Trophoblast cell (in vitro differentiated cells and primary cell): ENCODE results near the gene HMOX1.

ENCODE experiments used
- DNase-seq, 2 donors: peaks; one replicate each; pipeline ENCODE4 v3.0.0-alpha.2; 2016
- H2AFZ ChIP-seq: 2 replicates; pipeline ENCODE4 v1.6.1; 2013; ENCODE audit warnings: low read length, moderate library complexity, mild to moderate bottlenecking; ENCODE audit not compliant: insufficient read depth, poor library complexity
- H2AK5ac ChIP-seq: 2 replicates; pipeline ENCODE4 v1.6.1; 2013; ENCODE audit warnings: mild to moderate bottlenecking, low read length
- H2BK120ac ChIP-seq: 2 replicates; pipeline ENCODE4 v1.6.1; 2013; ENCODE audit warnings: low read length, mild to moderate bottlenecking, moderate library complexity; ENCODE audit not compliant: insufficient read depth, poor library complexity
- H2BK12ac ChIP-seq: 2 replicates; pipeline ENCODE4 v1.6.1; 2013; ENCODE audit warnings: mild to moderate bottlenecking, low read length, moderate library complexity
- H2BK5ac ChIP-seq: 2 replicates; pipeline ENCODE4 v1.6.1; 2013; ENCODE audit warnings: low read length, low read depth, moderate library complexity, mild to moderate bottlenecking; ENCODE audit not compliant: poor library complexity
- H3K14ac ChIP-seq: 2 replicates; pipeline ENCODE4 v1.6.1; 2013; ENCODE audit warnings: mild to moderate bottlenecking, low read length
- H3K18ac ChIP-seq: 2 replicates; pipeline ENCODE4 v1.6.1; 2013; ENCODE audit warnings: mild to moderate bottlenecking, low read length
- H3K23ac ChIP-seq: 2 replicates; pipeline ENCODE4 v1.6.1; 2013; ENCODE audit warnings: low read length
- H3K27ac ChIP-seq: 2 replicates; pipeline ENCODE4 v1.5.1; 2013; ENCODE audit warnings: low read depth, mild to moderate bottlenecking, inconsistent platforms, low read length, moderate library complexity
- H3K27me3 ChIP-seq: 2 replicates; pipeline ENCODE4 v1.6.1; 2013; ENCODE audit warnings: inconsistent platforms, mild to moderate bottlenecking, low read length, moderate library complexity; ENCODE audit not compliant: insufficient read depth
- H3K36me3 ChIP-seq, 2 experiments: 1 replicate in 1 of 2; 2 replicates in 1 of 2; pipeline ENCODE4 v1.6.1; 2013; ENCODE audit warnings: low read length in 2 of 2, mild to moderate bottlenecking in 2 of 2, moderate library complexity in 1 of 2; ENCODE audit not compliant: insufficient read depth in 2 of 2, control insufficient read depth in 1 of 2
- H3K4ac ChIP-seq: 2 replicates; pipeline ENCODE4 v1.6.1; 2013; ENCODE audit warnings: low read depth, mild to moderate bottlenecking, low read length, moderate library complexity
- H3K4me1 ChIP-seq, 2 experiments: 1 replicate in 1 of 2; 2 replicates in 1 of 2; pipeline ENCODE4 v1.6.1; 2013; ENCODE audit warnings: low read length in 2 of 2, mild to moderate bottlenecking in 2 of 2, moderate library complexity in 1 of 2; ENCODE audit not compliant: insufficient read depth in 2 of 2, control insufficient read depth in 1 of 2
- H3K4me2 ChIP-seq: 2 replicates; pipeline ENCODE4 v1.6.1; 2013; ENCODE audit warnings: inconsistent platforms, mild to moderate bottlenecking, low read length, moderate library complexity
- H3K4me3 ChIP-seq: 2 replicates; pipeline ENCODE4 v1.5.1; 2013; ENCODE audit warnings: mild to moderate bottlenecking, low read depth, low read length, inconsistent platforms
- H3K79me1 ChIP-seq: one replicate; pipeline ENCODE4 v1.6.1; 2013; ENCODE audit warnings: low read length
- H3K79me2 ChIP-seq: 2 replicates; pipeline ENCODE4 v1.6.1; 2013; ENCODE audit warnings: low read length, mild to moderate bottlenecking; ENCODE audit not compliant: control insufficient read depth, insufficient read depth, poor library complexity
- H3K9ac ChIP-seq: 2 replicates; pipeline ENCODE4 v1.6.1; 2013; ENCODE audit warnings: mild to moderate bottlenecking, low read length
- H3K9me3 ChIP-seq: 2 replicates; pipeline ENCODE4 v1.6.1; 2013; ENCODE audit warnings: low read depth, mild to moderate bottlenecking, control low read depth, inconsistent platforms, low read length; ENCODE audit not compliant: insufficient read depth
- H4K12ac ChIP-seq: 2 replicates; pipeline ENCODE4 v1.6.1; 2013; ENCODE audit warnings: low read depth, mild to moderate bottlenecking, low read length, moderate library complexity
- H4K8ac ChIP-seq: 2 replicates; pipeline ENCODE4 v1.6.1; 2013; ENCODE audit warnings: low read depth, mild to moderate bottlenecking, low read length, moderate library complexity
- H4K91ac ChIP-seq: one replicate; pipeline ENCODE4 v1.6.1; 2013; ENCODE audit warnings: low read depth, mild to moderate bottlenecking, low read length, moderate library complexity
- WGBS: extraction: QIAGEN DNeasy Blood & Tissue Kit; methylation state at CpG from one replicate; pipeline ENCODE4 v1.1.7; 2013; ENCODE audit warnings: missing lambda C conversion rate; ENCODE audit not compliant: insufficient read length, insufficient coverage; ENCODE audit errors: extremely low coverage; 5-methylcytosine and 5-hydroxymethylcytosine counted together

Gene HMOX1

DNA sequence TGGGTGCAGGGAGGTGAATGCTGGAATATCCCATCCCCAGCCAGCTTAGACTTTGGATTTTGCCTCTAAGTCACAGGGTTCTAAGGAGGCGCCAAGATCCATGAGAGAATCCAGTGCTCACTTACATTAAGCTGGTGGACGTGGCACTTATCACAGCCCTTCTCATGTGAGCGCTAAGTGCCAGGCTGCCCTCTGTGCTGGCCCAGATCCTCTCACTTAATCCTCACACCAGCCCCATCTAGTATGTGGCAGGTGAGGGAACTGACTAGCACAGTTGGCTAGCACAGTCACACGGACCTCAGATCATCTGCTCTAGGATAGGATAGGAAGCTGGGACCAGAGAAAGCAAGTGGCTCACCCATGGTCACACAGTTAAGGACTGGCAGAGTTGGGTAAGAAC is 3.6 kb downstream of the HMOX1 start:
- peaks cover 9 to 15% of the 10 kb centered on the region in 2 experiments for H3K4me1 ChIP-seq
- H2AK5ac ChIP-seq: no peak overlapping the region
- H3K14ac ChIP-seq: no peak overlapping the region
- no peak overlapping the region for H3K4me3 ChIP-seq
- H4K91ac ChIP-seq: no peak overlapping the region
- H2AFZ ChIP-seq: no peak overlapping the region
- H4K8ac ChIP-seq: no peak overlapping the region
- no peak overlapping the region for H3K4me2 ChIP-seq
- no peak overlapping the region for H3K18ac ChIP-seq
- no peak overlapping the region for H2BK5ac ChIP-seq
- no peak overlapping the region for H3K9ac ChIP-seq
- H3K4ac ChIP-seq: no peak overlapping the region
- no peaks in the 10 kb centered on the region for H3K9me3 ChIP-seq
- DNase-seq: no peak
- H4K12ac ChIP-seq: no peak overlapping the region
- peaks cover 5% of the 10 kb centered on the region for H3K79me2 ChIP-seq
- H2BK12ac ChIP-seq: no peak overlapping the region
- no CpG with 5 or more reads among the region's 4 CpGs for WGBS
- no peak overlapping the region for H3K23ac ChIP-seq
- no peak overlapping the region for H2BK120ac ChIP-seq
- no peak overlapping the region for H3K27ac ChIP-seq
- peaks cover 18% of the 10 kb centered on the region for H3K79me1 ChIP-seq
- H3K36me3 ChIP-seq: peaks cover 24 to 30% of the 10 kb centered on the region in 2 experiments
- no peaks in the 10 kb centered on the region for H3K27me3 ChIP-seq

DNA sequence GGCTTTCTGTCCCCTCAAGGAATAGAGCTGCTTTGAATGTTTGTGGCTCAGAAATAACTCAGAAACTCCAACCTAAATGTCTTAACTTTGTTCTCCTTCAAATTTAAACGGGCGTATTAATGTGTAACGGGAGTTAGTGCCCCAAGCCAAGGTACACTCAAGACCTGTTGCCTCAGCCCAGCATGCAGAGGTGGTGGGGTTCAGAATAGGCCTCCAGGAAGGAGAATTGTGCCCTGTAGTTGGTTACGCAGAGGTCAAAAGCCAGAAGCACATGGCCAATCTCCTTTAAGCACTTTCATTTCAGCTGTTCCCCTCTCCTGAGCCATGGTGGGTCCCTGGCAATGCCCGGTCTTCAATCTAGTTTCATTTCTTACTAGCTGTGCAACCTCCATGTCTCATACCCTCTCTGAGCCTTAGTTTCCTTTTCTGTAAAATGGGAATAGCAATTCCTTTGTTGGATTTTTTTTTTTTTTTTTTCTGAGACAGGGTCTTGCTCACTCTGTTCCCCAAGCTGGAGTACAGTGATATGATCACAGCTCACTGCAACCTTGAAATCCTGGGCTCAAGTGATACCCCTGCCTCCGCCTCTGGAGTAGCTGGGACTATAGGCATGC is 4.2 kb downstream of the HMOX1 start:
- H3K4me3 ChIP-seq: no peak overlapping the region
- H3K18ac ChIP-seq: no peak overlapping the region
- H2BK120ac ChIP-seq: no peak overlapping the region
- H3K79me1 ChIP-seq: peaks cover 13% of the 10 kb centered on the region
- H3K27ac ChIP-seq: no peak overlapping the region
- peaks cover 24 to 35% of the 10 kb centered on the region in 2 experiments for H3K36me3 ChIP-seq
- no peak overlapping the region for H4K91ac ChIP-seq
- H3K14ac ChIP-seq: no peak overlapping the region
- H2AK5ac ChIP-seq: no peak overlapping the region
- no peak overlapping the region for H3K23ac ChIP-seq
- H2BK12ac ChIP-seq: no peak overlapping the region
- no peak overlapping the region for H3K9ac ChIP-seq
- H3K9me3 ChIP-seq: no peaks in the 10 kb centered on the region
- no peaks in the 10 kb centered on the region for H3K27me3 ChIP-seq
- WGBS: no CpG with 5 or more reads among the region's 6 CpGs
- DNase-seq: no peak
- H4K12ac ChIP-seq: no peak overlapping the region
- H3K4me2 ChIP-seq: no peak overlapping the region
- no peak overlapping the region for H2AFZ ChIP-seq
- peaks cover 4 to 9% of the 10 kb centered on the region in 2 experiments for H3K4me1 ChIP-seq
- no peak overlapping the region for H3K4ac ChIP-seq
- H2BK5ac ChIP-seq: no peak overlapping the region
- H3K79me2 ChIP-seq: peaks cover 5% of the 10 kb centered on the region
- H4K8ac ChIP-seq: no peak overlapping the region

GRCh38 chr22:35386670-35387288 is 5.9 kb downstream of the HMOX1 start:
- Histone ChIP-seq H3K27me3 (no peaks in the 10 kb centered on the region), H2BK120ac (no peak overlapping the region), H3K4me3 (no peak overlapping the region), H3K18ac (no peak overlapping the region), H3K79me2 (no peaks in the 10 kb centered on the region), H2AFZ (no peak overlapping the region), H2AK5ac (no peak overlapping the region), H3K9me3 (no peaks in the 10 kb centered on the region), H3K4me1 (no peaks in the 10 kb centered on the region), H4K8ac (no peak overlapping the region), H3K9ac (no peak overlapping the region), H4K12ac (no peak overlapping the region), H2BK12ac (no peak overlapping the region), H4K91ac (no peak overlapping the region), H3K14ac (no peak overlapping the region), H3K4ac (no peak overlapping the region), H3K36me3 (peaks cover 24 to 42% of the 10 kb centered on the region in 2 experiments), H3K79me1 (no peaks in the 10 kb centered on the region), H3K4me2 (no peak overlapping the region), H3K27ac (no peak overlapping the region), H2BK5ac (no peak overlapping the region), H3K23ac (no peak overlapping the region)
- no peak for DNase-seq
- WGBS: no CpG with 5 or more reads among the region's 19 CpGs

DNA sequence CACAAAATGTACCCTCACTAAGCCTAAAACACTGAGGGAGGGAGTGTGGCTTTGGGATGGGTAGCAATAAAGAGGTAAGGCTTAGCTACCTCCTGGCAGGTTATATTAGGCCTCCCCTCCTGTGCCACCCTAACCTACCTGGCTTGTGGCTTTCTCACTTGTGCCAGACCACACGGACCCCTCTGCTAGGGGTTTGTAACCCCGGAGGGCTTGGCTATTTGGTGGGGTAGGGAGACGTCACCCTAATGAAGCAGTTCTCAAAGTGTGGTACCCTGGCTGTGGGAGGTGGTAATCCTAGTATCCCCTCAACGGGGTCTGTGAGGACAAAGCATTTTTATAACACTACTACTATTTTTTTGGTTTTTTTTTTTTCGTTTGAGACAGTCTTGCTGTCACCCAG is 10.0 kb downstream of the HMOX1 start:
- no peak overlapping the region for H3K18ac ChIP-seq
- H3K4me2 ChIP-seq: no peak overlapping the region
- H3K27ac ChIP-seq: no peak overlapping the region
- H2BK5ac ChIP-seq: no peak overlapping the region
- H2BK12ac ChIP-seq: no peak overlapping the region
- H3K79me1 ChIP-seq: no peaks in the 10 kb centered on the region
- H3K9ac ChIP-seq: no peak overlapping the region
- no peaks in the 10 kb centered on the region for H3K9me3 ChIP-seq
- no peak overlapping the region for H2BK120ac ChIP-seq
- no peak overlapping the region for H3K4me3 ChIP-seq
- no peaks in the 10 kb centered on the region for H3K4me1 ChIP-seq
- WGBS: no CpG with 5 or more reads among the region's 5 CpGs
- H4K8ac ChIP-seq: no peak overlapping the region
- H2AK5ac ChIP-seq: no peak overlapping the region
- H4K91ac ChIP-seq: no peak overlapping the region
- H3K79me2 ChIP-seq: no peaks in the 10 kb centered on the region
- H3K23ac ChIP-seq: no peak overlapping the region
- H2AFZ ChIP-seq: no peak overlapping the region
- no peak for DNase-seq
- no peak overlapping the region for H3K4ac ChIP-seq
- H3K14ac ChIP-seq: no peak overlapping the region
- H3K27me3 ChIP-seq: no peaks in the 10 kb centered on the region
- H4K12ac ChIP-seq: no peak overlapping the region
- peaks cover 22 to 42% of the 10 kb centered on the region in 2 experiments for H3K36me3 ChIP-seq
